ENCODE measurements around the gene TVP23C.
"Not testable (repeated sequence)": the region's sequence is repeated elsewhere in the genome, so short reads cannot be mapped to it uniquely, and the experiment has no call there.

DNA sequence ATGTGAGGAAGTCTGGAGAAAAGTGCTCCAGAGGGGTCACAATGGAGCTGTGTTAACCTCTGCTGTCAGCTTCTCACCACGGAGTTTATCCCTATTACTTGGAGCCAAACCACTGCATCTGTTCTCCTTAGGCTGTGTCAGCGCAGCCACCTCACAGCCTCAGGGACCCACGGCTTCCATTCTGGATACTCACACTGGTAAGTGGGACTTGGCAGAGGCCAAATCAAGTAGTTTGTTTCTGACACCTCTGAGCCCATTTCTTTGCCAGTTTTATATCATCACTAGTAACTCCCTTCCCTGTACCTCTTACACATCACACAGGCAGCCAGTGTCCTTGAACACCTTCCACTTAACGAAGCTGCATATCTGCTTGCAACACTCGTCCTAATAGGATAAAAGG is 11.4 kb upstream of the TVP23C start:
- not testable (repeated sequence) for TF ChIP-seq CTCF, EP300 (IDR thresholded peaks at IDR 0.05)
